Hepatocyte (in vitro differentiated cells): ENCODE data around the gene PRDM11. TPM values are rescaled to one million over a fixed set of nuclear protein-coding genes. Genes with fewer than 3 reads are reported as not detected.

Experiments used
- DNase-seq: peaks from one replicate; pipeline ENCODE4 v3.0.0-alpha.2; 2016; ENCODE audit warnings: low spot score
- H2AFZ ChIP-seq: fragments of 200-600 bp; sonication (generic); 2 replicates; pipeline ENCODE4 v1.6.0; 2016; ENCODE audit warnings: antibody characterized with exemption, mild to moderate bottlenecking
- H3K27ac ChIP-seq: fragments of 200-600 bp; sonication (generic); 2 replicates; pipeline ENCODE4 v1.5.1; 2016; ENCODE audit warnings: mild to moderate bottlenecking
- H3K27me3 ChIP-seq: fragments of 200-600 bp; sonication (generic); 2 replicates; pipeline ENCODE4 v1.6.1; 2016
- H3K36me3 ChIP-seq: fragments of 200-600 bp; sonication (generic); replicated peaks from 2 replicates; pipeline ENCODE4 v1.5.1; 2016; ENCODE audit warnings: low read depth; ENCODE audit not compliant: insufficient read depth
- H3K4me1 ChIP-seq: fragments of 200-600 bp; sonication (generic); 2 replicates; pipeline ENCODE4 v1.5.1; 2016; ENCODE audit warnings: mild to moderate bottlenecking, moderate library complexity; ENCODE audit not compliant: insufficient read depth
- H3K4me2 ChIP-seq: fragments of 200-600 bp; sonication (generic); 2 replicates; pipeline ENCODE4 v1.6.0; 2016
- H3K4me3 ChIP-seq: fragments of 200-600 bp; sonication (generic); 2 replicates; pipeline ENCODE4 v1.5.1; 2016; ENCODE audit warnings: mild to moderate bottlenecking
- H3K79me2 ChIP-seq: fragments of 200-600 bp; sonication (generic); 2 replicates; pipeline ENCODE4 v1.6.0; 2017; ENCODE audit warnings: mild to moderate bottlenecking
- H3K9me2 ChIP-seq: fragments of 200-600 bp; sonication (generic); replicated peaks from 2 replicates; pipeline ENCODE4 v1.6.0; 2017; ENCODE audit warnings: mild to moderate bottlenecking; ENCODE audit not compliant: insufficient read depth
- H3K9me3 ChIP-seq: fragments of 200-600 bp; sonication (generic); 2 replicates; pipeline ENCODE4 v1.5.1; 2016; ENCODE audit warnings: low read depth, mild to moderate bottlenecking
- H4K20me1 ChIP-seq: fragments of 200-600 bp; sonication (generic); 2 replicates; pipeline ENCODE4 v1.6.0; 2016; ENCODE audit warnings: mild to moderate bottlenecking; ENCODE audit not compliant: insufficient read depth, poor library complexity, severe bottlenecking
- CTCF ChIP-seq: fragments of 200-600 bp; sonication (generic); IDR thresholded peaks from 2 replicates; pipeline ENCODE4 v1.5.1; 2016; ENCODE audit warnings: antibody characterized with exemption, mild to moderate bottlenecking; ENCODE audit not compliant: poor library complexity
- EZH2 ChIP-seq: fragments of 200-600 bp; sonication (generic); IDR thresholded peaks from 2 replicates; pipeline ENCODE4 v1.6.1; 2016; ENCODE audit warnings: antibody characterized with exemption, mild to moderate bottlenecking, borderline replicate concordance
- EZH2phosphoT487 ChIP-seq: fragments of 200-600 bp; sonication (generic); IDR thresholded peaks from one replicate; pipeline ENCODE4 v1.6.1; 2018; ENCODE audit warnings: antibody characterized with exemption, mild to moderate bottlenecking, low read depth, moderate library complexity; ENCODE audit not compliant: unreplicated experiment, severe bottlenecking
- WGBS: methylation state at CpG from one replicate; pipeline ENCODE4 v1.1.6; 2016; ENCODE audit warnings: low lambda C conversion rate; ENCODE audit errors: missing lambda C conversion rate; 5-methylcytosine and 5-hydroxymethylcytosine counted together
- polyA plus RNA-seq: library from polyadenylated mRNA; unstranded; fragments of >200 nt; fragmentation: Nextera tagmentation; extraction: Ambion mirVana; gene quantifications from 2 replicates; pipeline ENCODE4 v1.2.1, GENCODE V29; 2016
- total RNA-seq: library from RNA; depleted of rRNA; stranded (reverse); fragments of >200 nt; gene quantifications from 2 replicates; pipeline ENCODE4 v1.2.3, GENCODE V29; 2014

The PRDM11 gene
- total and polyA plus RNA-seq, 2 experiments from 2014 or later = 11.2 to 15.0 TPM

GRCh38 chr11:45224766-45225165 is 78.3 kb downstream of the PRDM11 start:
- H3K4me2 ChIP-seq = no peak overlapping the region
- H3K27me3 ChIP-seq = no peaks in the 10 kb centered on the region
- no peaks in the 10 kb centered on the region for H3K4me1 ChIP-seq
- H3K4me3 ChIP-seq = no peak overlapping the region
- 96% methylated on average over 11 of the region's 11 CpGs for WGBS
- H3K79me2 ChIP-seq = no peaks in the 10 kb centered on the region
- H4K20me1 ChIP-seq = no peaks in the 10 kb centered on the region
- H3K27ac ChIP-seq = no peak overlapping the region
- no peaks in the 10 kb centered on the region for H3K9me3 ChIP-seq
- DNase-seq = no peak
- H2AFZ ChIP-seq = no peak overlapping the region
- TF ChIP-seq CTCF (no peak), EZH2phosphoT487 (no peak), EZH2 (no peak)
- H3K9me2 ChIP-seq = no peaks in the 10 kb centered on the region
- H3K36me3 ChIP-seq = no peaks in the 10 kb centered on the region

GRCh38 chr11:45225277-45225676 is 78.8 kb downstream of the PRDM11 start:
- no peak for DNase-seq
- H3K4me3 ChIP-seq = no peak overlapping the region
- no peak overlapping the region for H3K4me2 ChIP-seq
- no peaks in the 10 kb centered on the region for H3K27me3 ChIP-seq
- no peaks in the 10 kb centered on the region for H3K79me2 ChIP-seq
- no peak for TF ChIP-seq EZH2phosphoT487
- no peak for TF ChIP-seq EZH2
- no peak for TF ChIP-seq CTCF
- H3K9me3 ChIP-seq = no peaks in the 10 kb centered on the region
- H3K36me3 ChIP-seq = no peaks in the 10 kb centered on the region
- H2AFZ ChIP-seq = no peak overlapping the region
- WGBS = 84% methylated on average over 1 of the region's 1 CpG
- H4K20me1 ChIP-seq = no peaks in the 10 kb centered on the region
- H3K27ac ChIP-seq = no peak overlapping the region
- H3K4me1 ChIP-seq = no peaks in the 10 kb centered on the region
- no peaks in the 10 kb centered on the region for H3K9me2 ChIP-seq

GRCh38 chr11:45225961-45226871 is 79.8 kb downstream of the PRDM11 start:
- TF ChIP-seq EZH2phosphoT487 = no peak
- no peak for TF ChIP-seq EZH2
- no peak for TF ChIP-seq CTCF
- 98% methylated on average over 38 of the region's 39 CpGs for WGBS

More at GRCh38 chr11:45225961-45226871, 79.8 kb downstream of the PRDM11 start:
- H3K27me3 ChIP-seq = no peaks in the 10 kb centered on the region
- no peak overlapping the region for H3K4me2 ChIP-seq
- H3K4me1 ChIP-seq = no peaks in the 10 kb centered on the region
- DNase-seq = no peak
- no peaks in the 10 kb centered on the region for H4K20me1 ChIP-seq
- H3K9me2 ChIP-seq = no peaks in the 10 kb centered on the region
- H3K79me2 ChIP-seq = no peaks in the 10 kb centered on the region
- H2AFZ ChIP-seq = no peak overlapping the region
- H3K4me3 ChIP-seq = no peak overlapping the region
- H3K9me3 ChIP-seq = no peaks in the 10 kb centered on the region
- no peak overlapping the region for H3K27ac ChIP-seq
- H3K36me3 ChIP-seq = no peaks in the 10 kb centered on the region
